GM12878 (cell line): Measurements from ENCODE around the gene ELP2.

Experiments
- CBX5 ChIP-seq: sonication (generic); IDR thresholded peaks from 2 replicates; pipeline ENCODE4 v1.6.1; 2016; ENCODE audit warnings: low read depth, moderate library complexity, mild to moderate bottlenecking, inconsistent platforms
- CHD1 ChIP-seq: IDR thresholded peaks from 2 replicates; pipeline ENCODE4 v1.6.1; 2012; ENCODE audit warnings: low read depth, low read length, improper control_type of control experiment
- CTCF ChIP-seq, 3 experiments: IDR thresholded peaks in 2 of 3; conservative IDR thresholded peaks in 1 of 3; 2 replicates each; pipeline ENCODE4 v1.5.1; 2011; ENCODE audit warnings: low read depth in 3 of 3, low read length in 3 of 3, mild to moderate bottlenecking in 3 of 3, control low read depth in 2 of 3, moderate library complexity in 2 of 3, inconsistent platforms in 1 of 3, mixed read lengths in 1 of 3; ENCODE audit not compliant: control insufficient read depth in 2 of 3, insufficient read depth in 1 of 3; ENCODE audit errors: extremely low read depth in 1 of 3
- EP300 ChIP-seq, 2 experiments: fragments of 150-350 bp in 1 of 2; IDR thresholded peaks; 2 replicates each; pipeline ENCODE4 v1.6.1; 2011 to 2012; ENCODE audit warnings: low read depth in 2 of 2, low read length in 2 of 2, borderline replicate concordance in 1 of 2, improper control_type of control experiment in 1 of 2, inconsistent platforms in 1 of 2; ENCODE audit not compliant: control insufficient read depth in 1 of 2
- ESRRA ChIP-seq: IDR thresholded peaks from 2 replicates; pipeline ENCODE4 v1.6.1; 2012; ENCODE audit warnings: mild to moderate bottlenecking, low read length, improper control_type of control experiment
- ETV6 ChIP-seq, 2 experiments: fragments of 450-650 bp in 1 of 2; IDR thresholded peaks in 1 of 2; conservative IDR thresholded peaks in 1 of 2; 2 replicates each; pipeline ENCODE4 v1.6.1; 2014; ENCODE audit warnings: antibody characterized with exemption in 1 of 2, borderline replicate concordance in 1 of 2, low read depth in 1 of 2, mild to moderate bottlenecking in 1 of 2, moderate library complexity in 1 of 2
- EZH2 ChIP-seq: IDR thresholded peaks from 2 replicates; pipeline ENCODE4 v1.6.1; 2012; ENCODE audit warnings: low read depth, mild to moderate bottlenecking, control low read depth, inconsistent platforms, low read length, borderline replicate concordance; ENCODE audit not compliant: control insufficient read depth
- HDAC6 ChIP-seq: fragments of 200-600 bp; sonication (generic); IDR thresholded peaks from one replicate; pipeline ENCODE4 v1.8.0; 2017; ENCODE audit warnings: antibody characterized with exemption; ENCODE audit not compliant: unreplicated experiment
- PBX3 ChIP-seq: IDR thresholded peaks from 2 replicates; pipeline ENCODE4 v1.6.1; 2011; ENCODE audit warnings: mild to moderate bottlenecking, low read depth, low read length, moderate library complexity; ENCODE audit not compliant: insufficient replicate concordance
- POLR2A ChIP-seq: IDR thresholded peaks from 2 replicates; pipeline ENCODE4 v1.6.1; 2011; ENCODE audit warnings: low read depth, mild to moderate bottlenecking, low read length
- POLR2AphosphoS5 ChIP-seq: IDR thresholded peaks from 2 replicates; pipeline ENCODE4 v1.6.1; 2011; ENCODE audit warnings: mild to moderate bottlenecking, low read length, inconsistent platforms
- SIN3A ChIP-seq: IDR thresholded peaks from 2 replicates; pipeline ENCODE4 v1.6.1; 2012; ENCODE audit warnings: low read depth, low read length, improper control_type of control experiment
- SP1 ChIP-seq: IDR thresholded peaks from one replicate; pipeline ENCODE4 v1.6.1; 2011; ENCODE audit warnings: low read depth, low read length
- SPI1 ChIP-seq: IDR thresholded peaks from 2 replicates; pipeline ENCODE4 v1.6.1; 2011; ENCODE audit warnings: low read depth, mild to moderate bottlenecking, low read length, moderate library complexity, borderline replicate concordance; ENCODE audit not compliant: insufficient read depth

- TF ChIP-seq POLR2A (no peak), ESRRA (no peak), EZH2 (no peak), CTCF (IDR thresholded peaks at IDR 0.05 in 2 of 3, conservative IDR thresholded peaks at IDR 0.05 in 1 of 3; ENCODE audit: control insufficient read depth in 2 of 3, extremely low read depth in 1 of 3, insufficient read depth in 1 of 3, low read depth in 3 of 3, low read length in 3 of 3) (no peak), ETV6 (conservative IDR thresholded peaks at IDR 0.05 in 1 of 2, IDR thresholded peaks at IDR 0.05 in 1 of 2; ENCODE audit: borderline replicate concordance in 1 of 2, low read depth in 1 of 2) (no peak), SP1 (no peak), POLR2AphosphoS5 (no peak), SIN3A (no peak), HDAC6 (no peak), CHD1 (no peak), SPI1 (no peak), CBX5 (no peak), PBX3 (no peak), EP300 (IDR thresholded peaks at IDR 0.05; ENCODE audit: borderline replicate concordance in 1 of 2, control insufficient read depth in 1 of 2, low read depth in 2 of 2, low read length in 2 of 2) (no peak)
These were observed 30.4 kb upstream of the ELP2 start for GRCh38 chr18:36099311-36099710.
